Central memory CD8-positive, alpha-beta T cell (primary cell): ENCODE results near the gene HOXA6.

Experiments used
- ATAC-seq: fragments of 150-1000 bp; cut with Tn5 transposase; replicated peaks from 2 replicates; pipeline ENCODE4 v1.10.0; 2022; ENCODE audit warnings: mild to moderate bottlenecking, moderate FRiP score, moderate number of reproducible peaks; ENCODE audit not compliant: poor library complexity, severe bottlenecking; ENCODE audit errors: extremely low read depth
- DNase-seq, 2 donors: peaks; one replicate each; pipeline ENCODE4 v3.0.0; 2021; ENCODE audit warnings: low spot score in 2 of 2
- H3K27ac Mint-ChIP-seq: one replicate; pipeline ENCODE4 v1.8.0; 2022; ENCODE audit warnings: low read depth, mild to moderate bottlenecking, moderate library complexity, mixed read lengths
- H3K27me3 Mint-ChIP-seq: one replicate; pipeline ENCODE4 v1.8.0; 2022; ENCODE audit warnings: mixed read lengths
- H3K36me3 Mint-ChIP-seq: one replicate; pipeline ENCODE4 v1.8.0; 2022; ENCODE audit warnings: mild to moderate bottlenecking, moderate library complexity, mixed read lengths; ENCODE audit not compliant: insufficient read depth
- H3K4me1 Mint-ChIP-seq: one replicate; pipeline ENCODE4 v1.8.0; 2022; ENCODE audit warnings: mixed read lengths
- H3K4me3 Mint-ChIP-seq: one replicate; pipeline ENCODE4 v1.8.0; 2022; ENCODE audit warnings: mild to moderate bottlenecking, moderate library complexity, mixed read lengths
- H3K9me3 Mint-ChIP-seq: one replicate; pipeline ENCODE4 v1.8.0; 2022; ENCODE audit warnings: mixed read lengths

The HOXA6 gene

DNA sequence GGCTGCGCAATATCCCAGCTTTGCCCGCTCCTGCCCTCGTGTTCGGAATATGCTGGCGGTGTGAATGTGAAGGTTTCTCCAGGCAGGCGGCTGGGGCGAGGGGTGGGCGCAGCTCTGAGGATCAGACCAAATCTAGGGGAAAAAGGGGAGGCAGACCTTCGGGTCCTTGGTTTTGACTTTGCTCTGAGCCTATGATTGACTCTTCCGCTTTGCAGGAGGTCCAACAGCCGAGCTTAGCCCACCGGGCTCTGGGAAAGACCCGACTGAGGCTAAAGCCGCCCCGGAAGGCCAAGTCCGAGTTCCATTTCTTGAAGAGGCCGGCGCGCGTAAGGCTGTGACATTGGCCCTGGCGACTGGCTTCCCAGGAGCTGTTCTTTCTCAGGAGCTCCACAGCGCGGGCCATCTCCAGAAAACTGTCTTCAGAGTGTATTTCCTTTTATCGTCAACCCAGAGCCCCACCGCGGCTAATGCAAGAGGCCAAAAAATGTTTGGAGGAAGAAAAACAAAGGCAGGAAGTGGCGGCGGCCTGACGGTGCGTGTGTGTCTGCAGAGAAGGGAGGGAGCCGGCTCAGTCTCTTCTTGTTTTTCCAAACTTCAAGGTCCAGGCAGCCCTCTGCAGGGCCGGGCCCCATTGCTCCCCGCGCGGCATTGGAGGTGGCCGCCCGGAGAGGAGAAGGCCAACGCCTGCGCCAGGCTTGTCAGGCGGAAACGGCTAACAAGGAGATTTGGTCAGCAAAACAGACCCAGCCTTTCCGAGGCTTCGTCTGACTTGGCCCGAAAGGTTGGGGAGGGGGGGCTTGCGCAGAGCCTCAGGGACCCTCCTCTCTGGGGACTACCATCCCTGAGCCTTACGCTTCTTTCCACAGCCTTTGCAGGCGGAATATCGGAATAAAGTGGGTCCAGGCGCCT lies 41.1 kb upstream of the HOXA6 start:
- peak overlapping the region; percentile 71 for H3K4me3 Mint-ChIP-seq
- H3K27me3 Mint-ChIP-seq, result peaks cover 95% of the 10 kb centered on the region
- peak; percentile 34 for ATAC-seq
- H3K4me1 Mint-ChIP-seq, result peaks cover 49% of the 10 kb centered on the region
- peaks cover 27% of the 10 kb centered on the region for H3K36me3 Mint-ChIP-seq
- no peaks in the 10 kb centered on the region for H3K9me3 Mint-ChIP-seq
- peak overlapping the region; percentile 42 for H3K27ac Mint-ChIP-seq
- no peak for DNase-seq

DNA sequence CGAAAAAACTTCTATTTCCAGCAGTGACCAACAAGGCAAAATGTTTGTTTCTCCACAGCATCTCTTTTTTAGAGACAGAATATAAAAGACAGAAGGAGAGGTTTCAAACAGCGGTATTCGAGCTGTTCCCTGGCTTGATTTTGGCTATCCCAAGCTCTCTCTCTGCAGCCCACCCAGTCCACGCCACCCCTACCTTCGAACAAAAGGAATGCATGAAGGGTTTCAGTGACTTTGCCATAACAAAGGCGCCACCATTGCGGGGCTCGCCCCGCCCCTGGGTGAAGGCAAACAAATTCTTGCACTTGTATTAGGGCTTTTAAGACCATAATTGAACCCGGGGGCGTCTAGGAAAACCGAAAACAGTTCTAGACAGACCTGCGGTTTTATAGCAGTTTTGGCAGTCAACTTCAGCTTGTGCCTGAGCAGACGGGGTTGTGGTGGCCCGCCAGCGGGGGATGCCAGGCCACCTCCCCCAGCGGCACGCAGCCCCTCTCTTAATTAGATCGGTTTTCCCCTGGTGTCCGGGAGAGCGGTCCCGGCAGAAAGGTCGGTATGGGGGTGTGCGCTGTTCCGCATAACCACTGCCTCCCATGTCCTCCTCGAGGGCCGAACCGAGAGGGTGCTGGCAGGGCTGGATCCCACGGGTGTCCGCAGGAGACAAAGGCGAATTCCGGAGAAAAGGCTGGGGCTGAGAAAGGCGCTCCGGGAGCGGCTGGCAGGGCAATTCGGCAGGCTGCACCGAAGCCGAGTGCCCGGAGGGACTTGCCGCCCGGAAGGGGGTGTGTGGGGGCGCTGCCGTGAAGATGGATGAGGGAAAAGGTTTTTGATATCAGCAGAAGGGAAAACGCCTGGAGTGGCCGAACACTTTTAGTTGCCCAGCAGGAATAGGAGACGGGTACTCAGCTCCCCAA lies 40.2 kb upstream of the HOXA6 start:
- H3K27ac Mint-ChIP-seq, result peak overlapping the region; percentile 42
- ATAC-seq, result no peak
- peaks cover 27% of the 10 kb centered on the region for H3K36me3 Mint-ChIP-seq
- no peaks in the 10 kb centered on the region for H3K9me3 Mint-ChIP-seq
- H3K27me3 Mint-ChIP-seq, result peaks cover 93% of the 10 kb centered on the region
- peak overlapping the region; percentile 71 for H3K4me3 Mint-ChIP-seq
- DNase-seq, result no peak
- H3K4me1 Mint-ChIP-seq, result peaks cover 49% of the 10 kb centered on the region

DNA sequence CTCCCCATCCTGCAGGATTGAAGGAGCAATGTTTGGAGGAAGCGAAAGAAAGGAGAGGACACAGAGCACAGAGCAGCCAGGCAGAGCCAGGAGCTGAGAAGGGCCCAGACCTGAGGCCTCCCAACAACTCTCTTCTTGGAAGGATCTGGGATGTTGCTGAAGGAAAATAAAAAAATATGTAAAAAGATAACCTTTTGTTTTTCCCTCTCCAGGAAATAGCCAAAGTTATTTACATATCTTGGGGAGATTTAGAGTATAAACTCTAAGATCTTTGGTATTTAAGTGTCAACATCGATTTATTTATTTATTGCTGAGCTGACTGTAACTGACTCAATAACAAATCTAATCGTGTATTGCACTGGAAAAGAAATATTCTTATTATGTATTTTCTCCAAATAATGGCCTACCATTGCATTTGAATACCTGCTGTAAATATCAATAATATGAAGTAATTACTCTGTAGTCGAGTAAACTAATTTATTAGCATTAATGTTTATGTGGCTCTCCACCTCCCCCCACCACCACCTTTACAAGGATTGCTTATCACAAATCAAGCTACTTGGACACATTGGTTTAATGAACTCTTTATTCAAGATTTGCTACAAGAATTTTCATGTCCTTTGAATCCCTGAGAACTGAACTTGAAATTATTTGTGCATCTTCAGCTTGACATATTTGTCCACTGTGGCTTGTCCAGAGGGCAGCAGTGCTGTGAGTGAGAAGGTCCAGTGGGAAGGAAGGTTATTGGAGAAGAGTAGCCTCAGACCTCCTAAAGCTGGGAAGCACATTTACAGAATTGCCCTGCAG lies 39.3 kb upstream of the HOXA6 start:
- Mint-ChIP-seq H3K36me3 (peaks cover 27% of the 10 kb centered on the region), H3K9me3 (no peaks in the 10 kb centered on the region), H3K27me3 (peaks cover 94% of the 10 kb centered on the region), H3K4me3 (no peak overlapping the region), H3K27ac (no peak overlapping the region), H3K4me1 (peaks cover 49% of the 10 kb centered on the region)
- no peak for ATAC-seq
- no peak for DNase-seq

DNA sequence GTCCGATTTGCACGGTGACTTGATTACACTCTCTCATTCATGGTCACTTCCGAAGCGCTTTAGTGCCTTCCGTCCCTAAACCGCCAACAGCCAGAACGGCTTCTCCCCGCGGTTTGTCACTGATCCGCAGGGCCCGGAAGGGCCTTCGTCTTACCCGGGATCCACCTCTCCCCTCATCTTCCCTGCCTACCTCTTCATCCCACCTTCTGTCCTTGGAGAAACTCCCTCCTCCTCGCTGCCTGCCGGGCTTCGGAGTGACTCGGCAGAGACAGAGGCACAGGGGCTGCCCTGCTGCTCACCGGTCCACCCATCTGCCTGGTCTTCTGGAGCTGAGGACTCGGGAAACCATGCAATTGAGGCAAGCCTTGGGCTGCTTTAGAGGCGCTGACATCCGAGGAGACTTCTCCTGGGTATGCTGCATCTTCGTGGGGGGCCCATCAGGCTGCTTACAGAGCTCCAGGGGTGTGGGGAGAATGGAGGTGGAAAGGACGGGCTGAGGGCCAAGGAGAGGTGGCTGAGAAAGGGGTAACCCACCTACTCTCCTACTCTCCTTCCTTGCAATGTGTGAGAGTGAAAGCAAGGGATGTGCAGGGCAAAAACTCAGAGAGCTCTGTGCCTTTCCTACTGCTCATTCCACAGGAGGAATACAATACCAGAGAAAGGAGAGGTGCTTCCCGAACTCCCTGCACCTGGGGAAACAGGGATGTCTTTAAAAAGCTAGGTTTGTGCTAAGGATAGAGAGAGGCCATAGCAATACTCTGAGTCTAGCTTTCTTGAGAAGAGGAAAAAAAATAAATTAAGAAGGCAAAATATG lies 38.5 kb upstream of the HOXA6 start:
- peaks cover 94% of the 10 kb centered on the region for H3K27me3 Mint-ChIP-seq
- H3K4me3 Mint-ChIP-seq, result peak overlapping the region; percentile 71
- peaks cover 26% of the 10 kb centered on the region for H3K36me3 Mint-ChIP-seq
- H3K27ac Mint-ChIP-seq, result peak overlapping the region; percentile 79
- no peak for DNase-seq
- no peak for ATAC-seq
- peaks cover 49% of the 10 kb centered on the region for H3K4me1 Mint-ChIP-seq
- no peaks in the 10 kb centered on the region for H3K9me3 Mint-ChIP-seq

DNA sequence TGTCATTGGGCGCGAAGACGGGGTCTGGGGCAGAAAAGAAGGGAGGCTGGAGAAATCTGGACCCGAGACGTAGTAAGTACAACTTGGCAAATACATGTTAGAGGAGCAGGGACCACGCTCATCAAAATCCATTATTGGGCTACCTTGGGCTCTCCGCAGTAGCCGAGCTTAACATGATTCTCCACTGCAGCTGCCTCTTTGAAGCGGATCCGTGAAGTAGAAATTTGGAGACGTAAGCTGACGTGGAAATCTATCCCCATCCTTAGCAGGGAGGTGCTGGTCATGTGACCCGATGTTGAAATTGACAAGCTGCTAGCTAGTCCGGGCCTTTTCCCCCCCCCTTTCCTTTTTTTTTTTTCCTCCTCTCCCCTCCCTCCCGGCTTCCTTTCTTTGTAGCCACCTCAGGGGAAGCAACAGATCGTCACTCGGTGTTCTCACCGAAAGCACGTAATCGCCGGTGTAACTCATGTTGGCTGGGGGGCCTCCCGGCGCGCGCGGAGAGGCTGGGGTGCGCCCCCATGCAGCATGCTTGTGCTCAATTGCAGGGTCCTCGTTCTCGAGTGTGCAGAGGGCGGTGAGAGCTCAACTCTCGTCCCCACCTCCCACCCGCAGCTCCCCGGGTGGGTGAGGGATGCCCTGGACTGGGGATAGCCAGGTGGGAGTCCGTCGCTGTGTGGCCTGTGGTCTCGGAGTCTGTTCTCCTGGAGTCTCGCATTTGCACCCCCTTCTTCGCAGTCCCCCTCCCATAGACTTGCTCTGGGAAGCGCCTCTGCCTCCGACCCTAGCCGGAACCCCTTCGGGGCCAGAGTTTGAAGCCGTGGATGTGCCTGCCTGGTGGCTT lies 37.7 kb upstream of the HOXA6 start, which contains the start of gene HOXA11:
Gene HOXA11 (minus strand): TSS at position 220 of the 841 bp plus-strand sequence. CDS start 88 bp downstream, at position 132.
- Mint-ChIP-seq H3K27me3 (peaks cover 94% of the 10 kb centered on the region), H3K4me1 (peaks cover 52% of the 10 kb centered on the region), H3K4me3 (peak within 1 kb of the TSS; percentile 71), H3K9me3 (no peaks in the 10 kb centered on the region), H3K36me3 (peaks cover 26% of the 10 kb centered on the region), H3K27ac (peak within 1 kb of the TSS; percentile 79)
- DNase-seq (no peak), ATAC-seq (no peak)

DNA sequence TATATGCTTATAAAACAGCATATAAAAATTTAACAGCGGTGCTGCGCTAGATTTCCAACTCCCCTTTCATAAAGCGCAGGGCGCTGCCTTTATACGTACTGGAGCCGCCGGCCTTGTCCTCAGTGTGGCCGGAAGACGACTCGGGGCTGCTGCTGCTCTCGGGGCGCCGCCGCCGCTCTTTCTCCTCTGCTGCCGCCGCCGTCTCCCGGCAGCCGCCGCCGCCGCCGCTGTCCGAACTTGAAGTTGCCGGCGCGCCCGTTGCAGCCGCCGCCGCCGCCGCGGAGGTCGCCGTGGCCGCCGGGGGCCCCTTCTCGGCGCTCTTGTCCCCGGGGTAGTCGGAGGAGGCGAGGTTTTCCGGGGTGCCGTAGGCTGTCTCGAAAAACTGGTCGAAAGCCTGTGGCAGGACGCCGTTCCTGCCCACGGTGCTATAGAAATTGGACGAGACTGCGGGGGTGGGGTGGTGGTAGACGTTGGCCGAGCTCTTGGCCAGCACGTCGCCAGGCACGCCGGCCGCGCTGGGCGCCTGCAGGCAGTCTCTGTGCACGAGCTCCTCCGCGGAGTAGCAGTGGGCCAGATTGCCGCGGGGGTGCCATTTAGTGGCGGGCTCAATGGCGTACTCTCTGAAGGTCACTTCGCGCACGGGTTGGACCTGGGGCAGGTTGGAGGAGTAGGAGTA lies 36.9 kb upstream of the HOXA6 start:
- ATAC-seq (no peak), DNase-seq (no peak)
- Mint-ChIP-seq H3K4me3 (peak overlapping the region; percentile 71), H3K27me3 (peaks cover 94% of the 10 kb centered on the region), H3K9me3 (no peaks in the 10 kb centered on the region), H3K36me3 (peaks cover 26% of the 10 kb centered on the region), H3K27ac (peak overlapping the region; percentile 59), H3K4me1 (peaks cover 55% of the 10 kb centered on the region)

DNA sequence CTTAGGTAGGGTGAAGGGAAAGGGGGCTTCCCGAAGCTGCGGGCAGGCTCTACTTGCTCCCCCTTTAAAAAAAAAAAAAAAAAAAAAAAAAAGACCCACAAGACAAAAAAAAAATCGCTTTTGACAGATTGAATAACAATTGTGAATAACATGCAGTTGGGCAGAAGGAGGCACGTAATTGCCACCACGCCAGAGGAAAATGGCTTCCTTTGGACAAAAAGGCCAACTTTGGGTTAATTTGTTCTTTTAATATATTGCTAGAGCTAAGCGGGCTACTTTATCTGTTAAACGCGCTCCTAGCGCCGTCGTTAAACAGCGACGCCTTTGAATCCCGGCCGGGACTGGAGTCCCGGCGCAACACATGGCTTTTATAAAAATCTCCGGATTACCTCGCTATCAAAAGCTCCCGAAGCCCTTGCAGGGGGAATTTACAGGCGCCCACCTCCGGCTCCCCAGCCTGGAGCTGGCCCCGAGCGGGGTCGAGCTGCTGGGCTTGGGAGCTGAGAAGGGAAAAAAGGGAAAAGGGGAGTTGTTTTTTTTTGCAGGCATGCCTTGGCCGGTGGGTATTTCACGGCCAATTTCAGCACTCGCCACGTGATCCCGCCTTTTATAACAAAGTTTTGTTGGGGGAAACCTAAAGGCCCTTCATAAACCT lies 36.2 kb upstream of the HOXA6 start:
- Mint-ChIP-seq H3K27ac (no peak overlapping the region), H3K4me3 (peak overlapping the region; percentile 71)

DNA sequence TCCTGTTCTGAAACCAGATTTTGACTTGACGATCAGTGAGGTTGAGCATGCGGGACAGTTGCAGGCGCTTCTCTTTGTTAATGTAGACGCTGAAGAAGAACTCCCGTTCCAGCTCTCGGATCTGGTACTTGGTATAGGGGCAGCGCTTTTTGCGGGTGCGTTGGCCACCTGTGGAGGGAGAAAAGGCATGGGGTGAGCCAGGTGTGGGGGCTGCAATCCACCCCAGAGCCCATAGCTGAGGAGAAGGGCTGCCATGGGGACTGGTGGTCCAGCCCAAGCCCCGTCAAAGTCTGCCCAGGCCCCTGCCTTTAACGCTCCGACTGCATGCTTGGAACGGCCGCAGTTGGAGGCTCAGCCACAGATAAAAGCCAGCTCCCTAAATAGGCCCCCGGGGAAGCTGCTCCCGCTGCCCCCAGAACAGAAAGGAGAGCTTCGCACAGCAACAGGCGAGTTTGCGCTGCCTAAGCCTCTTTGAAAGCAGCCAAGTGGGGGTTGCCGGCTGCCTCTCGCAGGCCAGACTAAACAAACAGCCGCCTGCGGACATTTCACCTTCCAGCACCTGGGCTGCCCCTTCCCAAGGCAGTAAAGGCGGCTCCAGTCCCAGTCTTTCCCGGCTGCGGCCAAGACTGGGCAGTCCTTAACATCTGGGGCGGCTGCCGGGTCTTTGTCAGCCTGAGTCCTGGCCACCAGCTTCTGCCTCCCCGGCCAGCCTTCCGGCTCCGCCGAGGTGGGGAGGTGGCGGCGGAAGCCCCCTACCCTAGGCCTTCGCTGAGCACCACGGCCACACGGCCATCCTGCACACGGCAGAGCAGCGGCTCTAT lies 35.5 kb upstream of the HOXA6 start:
- DNase-seq (no peak), ATAC-seq (no peak)
- peak overlapping the region; percentile 28 for H3K4me3 Mint-ChIP-seq
- peaks cover 41% of the 10 kb centered on the region for H3K4me1 Mint-ChIP-seq
- no peaks in the 10 kb centered on the region for H3K9me3 Mint-ChIP-seq
- H3K36me3 Mint-ChIP-seq, result peaks cover 22% of the 10 kb centered on the region
- H3K27me3 Mint-ChIP-seq, result peaks cover 90% of the 10 kb centered on the region
- no peak overlapping the region for H3K27ac Mint-ChIP-seq

More for the DNA sequence above, 36.2 kb upstream of the HOXA6 start:
- DNase-seq (no peak), ATAC-seq (no peak)
- Mint-ChIP-seq H3K27me3 (peaks cover 94% of the 10 kb centered on the region), H3K4me1 (peaks cover 49% of the 10 kb centered on the region), H3K36me3 (peaks cover 27% of the 10 kb centered on the region), H3K9me3 (no peaks in the 10 kb centered on the region)

DNA sequence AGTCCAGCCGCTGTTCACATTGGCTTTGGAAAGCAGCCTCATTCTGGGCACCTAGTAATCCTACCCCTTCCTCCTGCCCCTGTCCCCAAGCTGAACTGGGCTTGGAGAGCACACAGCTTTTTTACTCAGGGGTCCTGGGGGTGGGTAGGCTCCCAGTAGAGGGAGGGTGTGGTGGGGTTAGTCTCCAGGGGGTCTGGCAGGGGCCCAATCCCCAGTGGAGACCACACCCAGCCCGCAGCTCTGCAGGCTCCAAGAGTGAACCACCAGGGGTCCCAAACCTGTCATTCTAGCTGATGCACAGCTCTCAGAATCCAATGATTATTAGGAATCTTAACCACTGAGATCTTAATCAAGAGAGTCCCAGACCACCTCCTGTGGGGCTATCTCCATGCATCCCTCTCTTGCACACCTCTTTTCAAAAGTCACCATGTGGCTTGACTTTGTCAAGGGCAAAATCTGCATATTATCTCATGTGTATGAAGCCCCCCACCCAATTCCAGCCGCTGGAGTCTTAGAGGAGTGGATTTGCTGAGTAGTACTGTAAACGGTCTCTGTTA lies 34.8 kb upstream of the HOXA6 start:
- Mint-ChIP-seq H3K36me3 (peaks cover 19% of the 10 kb centered on the region), H3K4me3 (peak overlapping the region; percentile 28), H3K27ac (no peak overlapping the region), H3K9me3 (no peaks in the 10 kb centered on the region), H3K27me3 (peaks cover 90% of the 10 kb centered on the region), H3K4me1 (peaks cover 34% of the 10 kb centered on the region)
- ATAC-seq (no peak), DNase-seq (no peak)
